Right lobe of liver (tissue), 6 donors: ENCODE results near the gene RING1. TPM values are rescaled to one million over a fixed set of nuclear protein-coding genes. Genes with fewer than 3 reads are reported as not detected.
A peak's percentile ranks its signal among the peaks of the same experiment; 100 is the strongest.

Source experiments
- ATAC-seq, 4 donors: fragments of 200-7000 bp; cut with Tn5 transposase; one replicate each; pipeline ENCODE4 v1.9.1; 2020; ENCODE audit warnings: mild to moderate bottlenecking in 4 of 4, moderate library complexity in 4 of 4
- DNase-seq, 3 donors: peaks; one replicate each; pipeline ENCODE4 v3.0.0-alpha.2; 2020
- H3K27ac ChIP-seq, 3 donors: fragments of 200-600 bp; one replicate each; pipeline ENCODE4 v1.8.0; 2022
- H3K27me3 ChIP-seq, 2 donors: fragments of 200-600 bp; one replicate each; pipeline ENCODE4 v1.8.0; 2022
- H3K36me3 ChIP-seq, 4 donors: fragments of 200-600 bp; sonication (generic) in 1 of 4; one replicate each; pipeline versions ENCODE4 v1.5.1 to v1.8.0; 2017 to 2022; ENCODE audit warnings: control low read depth in 1 of 4
- H3K4me1 ChIP-seq, 4 donors: fragments of 200-600 bp; sonication (generic) in 1 of 4; one replicate each; pipeline versions ENCODE4 v1.5.1 to v1.8.0; 2017 to 2022; ENCODE audit warnings: control low read depth in 1 of 4
- H3K4me3 ChIP-seq, 3 donors: fragments of 200-600 bp; one replicate each; pipeline ENCODE4 v1.8.0; 2022
- H3K9me3 ChIP-seq, 4 donors: fragments of 200-600 bp; sonication (generic) in 1 of 4; one replicate each; pipeline versions ENCODE4 v1.5.1 to v1.8.0; 2017 to 2022; ENCODE audit warnings: control low read depth in 1 of 4
- CTCF ChIP-seq, 4 donors: fragments of 200-600 bp in 3 of 4; fragments of 450-650 bp in 1 of 4; IDR thresholded peaks; one replicate each; pipeline versions ENCODE4 v1.5.1 to v1.8.0; 2016 to 2022; ENCODE audit warnings: antibody characterized with exemption in 4 of 4, mild to moderate bottlenecking in 2 of 4
- POLR2A ChIP-seq: fragments of 450-650 bp; IDR thresholded peaks from one replicate; pipeline ENCODE4 v1.6.1; 2017; ENCODE audit warnings: antibody characterized with exemption, mild to moderate bottlenecking
- WGBS: methylation state at CpG from one replicate; pipeline ENCODE4 v1.1.6; 2018; ENCODE audit warnings: low coverage, low lambda C conversion rate; ENCODE audit not compliant: insufficient coverage; ENCODE audit errors: missing lambda C conversion rate; 5-methylcytosine and 5-hydroxymethylcytosine counted together
- intact Hi-C, 2 donors: fragments of 100-400 bp; cut with DNase I; formaldehyde crosslinking; loops; one replicate each; pipeline versions ENCODE4 v1.11.2 to v1.14.1; 2022
- total RNA-seq, 6 experiments: library from RNA; depleted of rRNA in 2 of 6; stranded (reverse); fragments of >200 nt in 2 of 6; fragmentation: NEBNext Ultra II Directional in 3 of 6; extraction: Animal tissue kit (Norgen Biotek cat#: 25700) in 3 of 6; gene quantifications; one replicate each; pipeline versions ENCODE4 v1.1.0 to v1.2.4, GENCODE V29; 2016 to 2023
- donor health status: DM: no; HTN: yes; CAD: no.
- donor health status: DM: no; HTN: no; CAD: no.
- donor health status: DM: no; HTN: no; CAD: no.
- donor health status: DM: no; HTN: yes; CAD: no.
- donor health status: DM: no; HTN: yes; CAD: no.

The RING1 gene
- total RNA-seq, 6 experiments from 2014 or later, result 7.5 to 21.3 (median 19.7) TPM

GRCh38 chr6:33197431-33198048 is 10.8 kb upstream of the RING1 start:
- intact Hi-C loops, result no loop called here
- no peak for DNase-seq

GRCh38 chr6:33198159-33198852 is 10.0 kb upstream of the RING1 start:
- Histone ChIP-seq H3K27ac (peak overlapping the region in 1 of 3 donors; percentile 98), H3K27me3 (no peaks in the 10 kb centered on the region), H3K4me3 (peak overlapping the region in 2 of 3 donors; percentile 6 to 88), H3K9me3 (no peaks in the 10 kb centered on the region), H3K36me3 (peaks cover 0 to 45% (median 25%) of the 10 kb centered on the region in 4 donors), H3K4me1 (peaks cover 3 to 50% (median 23%) of the 10 kb centered on the region in 4 donors)
- peak in 1 of 3 donors; percentile 75 for DNase-seq
- WGBS, result 29% methylated on average over 6 of the region's 6 CpGs
- no peak for TF ChIP-seq POLR2A
- intact Hi-C loops, result no loop called here
- peak in 3 of 4 donors; percentile 10 to 31 (median 28) for ATAC-seq

More at GRCh38 chr6:33197431-33198048, 10.8 kb upstream of the RING1 start:
- 34% methylated on average over 4 of the region's 12 CpGs for WGBS
- TF ChIP-seq CTCF (IDR thresholded peaks at IDR 0.05) (peak; percentile 42 to 65 (median 62)), POLR2A (no peak)
- H3K27ac ChIP-seq, result peak overlapping the region in 1 of 3 donors; percentile 98
- peaks cover 0 to 37% (median 21%) of the 10 kb centered on the region in 4 donors for H3K36me3 ChIP-seq
- H3K27me3 ChIP-seq, result no peaks in the 10 kb centered on the region
- no peak overlapping the region for H3K4me3 ChIP-seq
- H3K9me3 ChIP-seq, result no peaks in the 10 kb centered on the region
- peak; percentile 8 to 16 (median 13) for ATAC-seq
- peaks cover 3 to 47% (median 21%) of the 10 kb centered on the region in 4 donors for H3K4me1 ChIP-seq

- DNase-seq (no peak), ATAC-seq (no peak)
- Histone ChIP-seq H3K27ac (peak overlapping the region in 2 of 3 donors; percentile 94 to 98), H3K27me3 (no peaks in the 10 kb centered on the region), H3K4me3 (peak overlapping the region; percentile 59 to 96 (median 88)), H3K36me3 (peaks cover 0 to 49% (median 27%) of the 10 kb centered on the region in 4 donors), H3K4me1 (peaks cover 3 to 56% (median 26%) of the 10 kb centered on the region in 4 donors), H3K9me3 (no peaks in the 10 kb centered on the region)
- intact Hi-C loops, result no loop called here
- 14% methylated on average over 2 of the region's 3 CpGs for WGBS
- TF ChIP-seq CTCF (IDR thresholded peaks at IDR 0.05) (no peak), POLR2A (no peak)
Observed at GRCh38 chr6:33198853-33199436, 9.4 kb upstream of the RING1 start.

GRCh38 chr6:33199687-33200218 is 8.5 kb upstream of the RING1 start:
- Histone ChIP-seq H3K4me3 (peak overlapping the region; percentile 59 to 96 (median 88)), H3K36me3 (peaks cover 0 to 42% (median 25%) of the 10 kb centered on the region in 4 donors), H3K9me3 (no peaks in the 10 kb centered on the region), H3K27ac (peak overlapping the region; percentile 94 to 98 (median 96)), H3K4me1 (peaks cover 3 to 60% (median 27%) of the 10 kb centered on the region in 4 donors), H3K27me3 (no peaks in the 10 kb centered on the region)
- 6% methylated on average over 12 of the region's 26 CpGs for WGBS
- DNase-seq (peak in 2 of 3 donors; percentile 89 to 92), ATAC-seq (peak; percentile 61 to 72 (median 62))
- TF ChIP-seq CTCF (IDR thresholded peaks at IDR 0.05), result no peak
- TF ChIP-seq POLR2A, result no peak
- intact Hi-C loops, result no loop called here
